Measurements from ENCODE around the gene CERS6.

DNA sequence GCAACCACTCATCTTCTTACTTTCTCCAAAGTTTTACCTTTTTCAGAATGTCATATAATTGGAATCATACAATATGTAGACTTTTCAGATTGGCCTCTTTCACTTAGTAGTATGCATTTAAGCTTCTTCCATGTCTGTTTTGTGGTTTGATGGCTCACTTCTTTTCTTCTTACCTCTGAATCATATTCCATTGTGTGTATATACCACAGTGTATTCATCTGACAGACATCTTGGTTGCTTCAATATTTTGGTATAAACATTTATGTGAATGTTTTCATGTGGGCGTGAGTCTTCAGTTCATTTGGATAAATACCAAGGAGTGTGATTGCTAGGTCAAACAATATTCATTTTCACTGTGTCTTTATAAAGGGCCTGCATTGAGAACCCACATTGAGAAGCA lies 210.3 kb downstream of the CERS6 start:
- no peak for TF ChIP-seq SIN3A (IDR thresholded peaks at IDR 0.05; ENCODE audit: borderline replicate concordance, insufficient read depth, low read depth, low read length)
- TF ChIP-seq, protein P1, sequence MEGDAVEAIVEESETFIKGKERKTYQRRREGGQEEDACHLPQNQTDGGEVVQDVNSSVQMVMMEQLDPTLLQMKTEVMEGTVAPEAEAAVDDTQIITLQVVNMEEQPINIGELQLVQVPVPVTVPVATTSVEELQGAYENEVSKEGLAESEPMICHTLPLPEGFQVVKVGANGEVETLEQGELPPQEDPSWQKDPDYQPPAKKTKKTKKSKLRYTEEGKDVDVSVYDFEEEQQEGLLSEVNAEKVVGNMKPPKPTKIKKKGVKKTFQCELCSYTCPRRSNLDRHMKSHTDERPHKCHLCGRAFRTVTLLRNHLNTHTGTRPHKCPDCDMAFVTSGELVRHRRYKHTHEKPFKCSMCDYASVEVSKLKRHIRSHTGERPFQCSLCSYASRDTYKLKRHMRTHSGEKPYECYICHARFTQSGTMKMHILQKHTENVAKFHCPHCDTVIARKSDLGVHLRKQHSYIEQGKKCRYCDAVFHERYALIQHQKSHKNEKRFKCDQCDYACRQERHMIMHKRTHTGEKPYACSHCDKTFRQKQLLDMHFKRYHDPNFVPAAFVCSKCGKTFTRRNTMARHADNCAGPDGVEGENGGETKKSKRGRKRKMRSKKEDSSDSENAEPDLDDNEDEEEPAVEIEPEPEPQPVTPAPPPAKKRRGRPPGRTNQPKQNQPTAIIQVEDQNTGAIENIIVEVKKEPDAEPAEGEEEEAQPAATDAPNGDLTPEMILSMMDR (IDR thresholded peaks at IDR 0.05) = no peak
- no peak for TF ChIP-seq POLR2AphosphoS5 (IDR thresholded peaks at IDR 0.05; ENCODE audit: low read depth, low read length)
- TF ChIP-seq TCF7L2 (IDR thresholded peaks at IDR 0.05; ENCODE audit: low read depth, low read length) = no peak
- TF ChIP-seq, protein P2, sequence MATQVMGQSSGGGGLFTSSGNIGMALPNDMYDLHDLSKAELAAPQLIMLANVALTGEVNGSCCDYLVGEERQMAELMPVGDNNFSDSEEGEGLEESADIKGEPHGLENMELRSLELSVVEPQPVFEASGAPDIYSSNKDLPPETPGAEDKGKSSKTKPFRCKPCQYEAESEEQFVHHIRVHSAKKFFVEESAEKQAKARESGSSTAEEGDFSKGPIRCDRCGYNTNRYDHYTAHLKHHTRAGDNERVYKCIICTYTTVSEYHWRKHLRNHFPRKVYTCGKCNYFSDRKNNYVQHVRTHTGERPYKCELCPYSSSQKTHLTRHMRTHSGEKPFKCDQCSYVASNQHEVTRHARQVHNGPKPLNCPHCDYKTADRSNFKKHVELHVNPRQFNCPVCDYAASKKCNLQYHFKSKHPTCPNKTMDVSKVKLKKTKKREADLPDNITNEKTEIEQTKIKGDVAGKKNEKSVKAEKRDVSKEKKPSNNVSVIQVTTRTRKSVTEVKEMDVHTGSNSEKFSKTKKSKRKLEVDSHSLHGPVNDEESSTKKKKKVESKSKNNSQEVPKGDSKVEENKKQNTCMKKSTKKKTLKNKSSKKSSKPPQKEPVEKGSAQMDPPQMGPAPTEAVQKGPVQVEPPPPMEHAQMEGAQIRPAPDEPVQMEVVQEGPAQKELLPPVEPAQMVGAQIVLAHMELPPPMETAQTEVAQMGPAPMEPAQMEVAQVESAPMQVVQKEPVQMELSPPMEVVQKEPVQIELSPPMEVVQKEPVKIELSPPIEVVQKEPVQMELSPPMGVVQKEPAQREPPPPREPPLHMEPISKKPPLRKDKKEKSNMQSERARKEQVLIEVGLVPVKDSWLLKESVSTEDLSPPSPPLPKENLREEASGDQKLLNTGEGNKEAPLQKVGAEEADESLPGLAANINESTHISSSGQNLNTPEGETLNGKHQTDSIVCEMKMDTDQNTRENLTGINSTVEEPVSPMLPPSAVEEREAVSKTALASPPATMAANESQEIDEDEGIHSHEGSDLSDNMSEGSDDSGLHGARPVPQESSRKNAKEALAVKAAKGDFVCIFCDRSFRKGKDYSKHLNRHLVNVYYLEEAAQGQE (IDR thresholded peaks at IDR 0.05; ENCODE audit: insufficient read depth in 1 of 2, low read depth in 2 of 2, low read length in 1 of 2) = no peak
